HG03378 (cell line): Measurements from ENCODE around the gene SRC.
A peak's percentile ranks its signal among the peaks of the same experiment; 100 is the strongest.

Source experiments
- ATAC-seq: cut with Tn5 transposase; IDR thresholded peaks from one replicate; pipeline ENCODE4 v1.9.1; 2021; ENCODE audit warnings: mild to moderate bottlenecking, moderate library complexity; ENCODE audit not compliant: unreplicated experiment

The SRC gene

DNA sequence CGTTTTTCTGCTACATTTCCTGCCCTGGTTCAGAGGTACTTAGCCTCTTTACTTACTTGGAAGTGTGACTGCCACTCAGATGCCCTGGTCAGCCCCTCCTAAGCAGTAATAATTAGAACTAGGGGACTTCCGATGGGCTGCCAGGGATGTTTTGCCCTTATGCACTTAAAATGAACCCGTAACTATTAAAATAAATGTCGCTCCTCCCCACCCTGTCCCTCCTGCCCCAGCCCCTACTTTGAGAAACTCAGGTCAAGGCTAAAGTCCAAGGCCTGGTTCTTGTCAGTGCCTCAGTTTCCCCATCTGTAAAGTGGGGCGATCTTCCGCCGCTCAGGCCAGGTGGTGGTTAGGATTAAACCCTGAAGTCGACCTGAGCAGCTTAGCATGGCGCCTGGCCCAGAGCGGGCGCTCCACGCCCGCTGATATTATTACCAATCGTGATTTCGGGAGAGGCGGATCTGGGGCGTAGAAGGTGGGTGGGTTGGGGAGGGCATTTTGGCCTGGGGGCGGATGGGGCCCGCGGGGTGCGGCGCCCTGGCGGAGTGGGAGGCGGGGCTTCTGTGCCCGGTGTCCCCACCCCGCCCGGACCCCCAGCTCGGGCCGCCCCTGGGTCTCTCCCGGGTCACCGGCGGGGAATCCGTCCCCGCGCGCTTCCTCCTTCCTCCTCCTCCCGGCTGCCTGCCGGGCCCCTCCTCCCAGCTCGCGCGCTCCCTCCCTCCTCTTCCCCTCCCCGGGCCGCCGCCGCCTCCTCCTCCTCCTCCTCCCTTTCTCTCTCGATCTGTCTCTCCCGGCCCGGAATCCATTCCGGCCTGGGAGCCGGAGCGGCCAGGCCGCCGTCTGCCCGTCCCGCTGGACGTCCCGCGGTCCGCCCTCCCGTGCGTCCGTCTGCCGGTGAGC, at the start of gene SRC:
TSS of gene SRC (plus strand) at position 802 of the 897 bp plus-strand sequence. CDS start 38,014 bp downstream, outside the sequence.
- no peak for ATAC-seq

DNA sequence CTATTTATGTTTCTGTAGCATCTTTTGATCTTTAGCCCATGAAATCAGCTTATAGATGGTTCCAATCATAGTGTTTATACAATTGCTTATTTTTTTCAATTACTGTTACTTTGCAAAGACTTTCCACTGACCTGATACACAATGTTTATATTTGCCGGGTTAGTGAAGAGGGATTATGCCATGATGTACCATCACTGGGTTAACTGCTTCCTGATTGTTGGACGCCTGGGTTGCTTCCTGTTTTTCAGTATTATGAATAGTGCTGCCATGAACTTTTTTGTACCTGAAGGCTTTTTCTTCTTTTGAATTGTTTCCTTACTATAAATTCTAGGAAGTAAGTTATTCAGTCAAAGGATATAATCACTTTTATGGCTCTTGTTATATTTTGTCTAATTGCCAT, 49.6 kb upstream of the SRC start:
- ATAC-seq: no peak

- no peak for ATAC-seq
Measured at GRCh38 chr20:37297066-37297736, 48.7 kb upstream of the SRC start.

DNA sequence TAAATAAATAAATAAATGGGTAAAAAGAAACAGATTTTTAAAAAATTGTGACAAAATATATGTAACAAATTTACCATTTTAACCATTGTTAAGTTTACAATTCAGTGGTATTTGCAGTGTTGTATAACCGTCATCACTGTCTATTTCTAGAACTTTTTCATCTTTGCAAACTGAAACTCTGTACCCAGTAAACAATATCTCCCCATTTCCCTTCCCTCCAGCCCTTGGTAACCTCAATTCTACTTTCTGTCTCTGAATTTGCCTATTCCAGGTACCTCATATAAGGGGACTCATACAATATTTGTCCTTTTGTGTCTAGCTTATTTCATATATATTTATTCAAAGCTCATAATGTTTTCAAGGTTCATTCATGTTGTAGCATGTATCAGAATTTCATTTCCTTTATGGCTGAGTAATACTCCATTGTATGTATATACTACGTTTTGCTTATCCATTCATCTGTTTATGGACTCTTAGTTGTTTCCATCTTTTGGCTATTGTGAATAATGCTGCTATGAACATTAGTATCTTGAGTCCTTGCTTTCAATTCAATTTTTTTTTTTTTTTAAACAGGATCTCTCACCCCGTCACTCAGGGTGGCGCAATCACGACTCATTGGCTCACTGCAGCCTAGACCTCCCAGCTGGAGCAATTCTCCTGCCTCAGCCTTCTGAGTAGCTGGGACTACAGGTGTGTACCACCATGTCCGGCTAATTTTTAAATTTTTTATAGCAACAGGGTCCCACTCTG, 47.6 kb upstream of the SRC start:
- ATAC-seq: no peak

DNA sequence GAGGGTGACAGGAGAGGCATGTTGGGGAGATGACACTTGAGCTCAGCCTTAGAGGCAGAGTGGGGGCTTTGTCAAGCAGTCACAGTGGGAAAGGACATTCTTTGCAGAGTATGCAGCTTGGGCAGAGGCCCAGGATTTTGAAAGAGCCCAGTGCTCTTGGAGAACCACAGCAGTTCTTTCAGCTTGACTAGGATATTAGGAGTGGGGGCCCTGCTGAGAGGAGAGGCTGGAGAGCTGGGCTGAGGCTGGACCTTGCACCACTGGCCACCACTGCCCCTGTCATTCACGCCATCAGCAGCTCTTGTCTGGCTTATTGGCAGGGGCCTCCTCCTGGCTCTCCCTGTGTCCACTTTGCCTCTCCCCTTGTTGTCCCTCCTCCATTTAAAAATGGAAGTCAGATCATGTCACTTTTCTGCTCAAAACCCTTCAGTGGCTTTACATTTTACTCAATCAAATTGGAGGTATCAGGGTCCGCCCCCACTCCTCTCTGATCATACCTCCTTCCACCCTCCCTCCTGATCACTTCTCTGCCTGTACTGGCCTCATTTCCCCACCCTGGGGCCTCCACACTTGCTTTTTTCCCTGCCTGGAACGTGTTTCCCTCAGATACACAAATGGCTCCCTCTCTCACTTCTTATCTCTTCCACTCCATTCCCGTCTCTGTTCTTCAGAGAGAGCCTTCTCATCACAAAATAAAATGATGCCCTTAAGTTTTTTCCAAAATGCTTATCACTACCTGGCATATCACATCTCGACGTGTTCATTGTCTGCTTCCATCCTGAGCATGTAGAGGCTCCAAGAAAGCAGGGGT, 46.0 kb upstream of the SRC start:
- ATAC-seq: no peak

- ATAC-seq: no peak
Measured at GRCh38 chr20:37301120-37301519, 44.8 kb upstream of the SRC start.

- no peak for ATAC-seq
Measured at GRCh38 chr20:37301558-37301957, 44.4 kb upstream of the SRC start.

DNA sequence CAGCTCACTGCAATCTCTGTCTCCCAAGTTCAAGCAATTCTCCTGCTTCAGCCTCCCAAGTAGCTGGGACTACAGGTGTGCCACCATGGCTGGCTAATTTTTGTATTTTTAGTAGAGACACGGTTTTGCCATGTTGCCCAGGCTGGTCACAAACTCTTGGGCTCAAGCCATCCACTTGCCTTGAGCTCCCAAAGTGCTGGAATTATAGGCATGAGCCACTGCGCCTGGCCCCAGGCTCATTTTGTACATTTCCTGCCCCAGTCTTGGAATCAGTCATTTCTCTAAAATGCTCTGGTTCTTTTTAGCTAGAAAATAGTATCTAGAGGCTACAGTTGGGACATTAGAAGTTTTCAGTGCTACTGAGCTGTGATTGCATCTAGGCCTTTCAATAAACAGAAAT, 43.0 kb upstream of the SRC start:
- ATAC-seq: no peak

- ATAC-seq: no peak
Measured at GRCh38 chr20:37303637-37304036, 42.3 kb upstream of the SRC start.

DNA sequence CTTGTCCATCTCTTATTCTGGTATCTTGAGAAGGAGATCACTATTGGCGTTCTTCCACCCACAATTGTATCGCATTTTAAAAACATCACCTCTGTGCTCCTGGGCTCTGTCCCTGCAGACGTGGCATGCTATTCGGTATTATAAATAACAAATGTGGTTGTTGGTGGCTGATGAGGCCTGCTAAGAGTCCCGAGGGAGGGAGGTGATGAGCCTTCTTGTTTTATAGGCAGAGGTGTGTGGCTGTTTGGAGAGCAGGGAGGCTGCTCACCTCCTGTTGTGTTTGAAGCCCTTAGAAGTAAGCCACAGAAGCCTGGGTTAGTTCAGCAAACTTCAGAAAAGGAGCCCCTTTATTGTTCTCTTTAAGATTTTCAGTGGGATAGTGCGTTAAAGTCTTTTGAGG, 40.9 kb upstream of the SRC start:
- no peak for ATAC-seq

DNA sequence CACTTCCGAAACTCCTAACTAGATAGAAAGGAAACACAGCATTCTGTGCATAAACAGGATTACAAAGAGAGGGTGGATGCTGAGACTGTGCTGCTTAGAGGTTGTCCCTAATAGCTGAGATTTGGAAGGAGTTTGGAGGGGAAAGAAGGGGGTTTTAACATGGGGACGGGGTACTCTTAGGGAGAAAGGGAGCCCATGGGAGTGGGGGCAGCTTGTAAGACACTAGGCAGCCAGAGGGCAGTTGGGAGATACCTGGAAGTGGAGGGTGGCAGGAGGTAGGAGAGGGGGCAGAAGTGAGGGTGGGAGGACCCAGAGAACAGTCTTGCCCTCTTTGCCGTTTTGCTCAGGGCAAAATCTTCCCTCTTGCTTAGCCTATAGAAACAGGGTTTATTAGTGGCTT, 40.1 kb upstream of the SRC start:
- no peak for ATAC-seq

DNA sequence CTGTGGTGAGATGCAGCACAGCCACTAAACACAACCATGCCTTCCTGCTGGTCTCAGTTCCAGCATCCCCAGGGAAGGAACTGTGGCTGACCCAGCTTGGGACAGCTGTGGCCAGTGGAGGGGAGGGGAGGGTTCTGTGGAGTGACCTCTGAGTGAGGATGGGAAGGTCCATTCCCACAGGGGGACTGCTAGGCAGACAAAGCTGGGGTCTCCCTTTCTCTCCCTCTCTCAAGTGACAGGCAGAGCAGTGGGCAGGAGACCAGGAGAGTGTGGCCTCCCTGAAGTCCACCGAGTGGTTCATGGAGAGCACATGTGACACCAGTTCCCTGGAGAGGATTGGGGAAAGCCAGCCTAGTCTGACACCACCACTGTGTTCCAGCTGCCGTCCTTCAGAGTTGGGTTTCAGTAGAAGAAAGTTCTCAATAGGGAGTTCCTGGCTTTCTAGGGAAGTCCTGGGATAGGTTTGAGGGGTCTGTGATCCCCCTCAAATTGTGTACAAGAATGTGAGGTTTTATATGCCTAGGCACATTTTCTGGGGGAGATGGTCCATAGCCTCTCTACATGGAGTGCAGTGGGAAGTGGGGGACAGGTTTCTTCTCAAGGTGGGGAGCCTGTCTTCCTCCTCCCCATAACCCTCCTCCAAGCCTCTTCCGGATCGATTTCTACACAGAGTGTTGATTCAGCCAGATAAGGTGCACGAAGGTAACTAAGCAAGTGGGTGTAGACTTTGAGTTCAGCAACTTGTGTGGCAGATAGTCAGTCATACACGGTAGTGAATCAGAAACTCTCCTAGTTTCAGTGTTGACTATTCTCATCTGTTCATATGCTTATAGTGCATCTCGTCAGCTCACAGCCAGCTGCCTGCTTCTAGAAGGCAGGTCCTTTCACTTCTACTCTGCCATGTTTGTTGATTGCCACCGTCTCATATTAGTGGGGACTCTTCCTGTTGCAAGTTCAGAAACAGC, 37.6 kb upstream of the SRC start:
- peak; percentile 82 for ATAC-seq

GRCh38 chr20:37309290-37309689, 36.6 kb upstream of the SRC start:
- no peak for ATAC-seq

- ATAC-seq: no peak
Measured at GRCh38 chr20:37309936-37310590, 35.9 kb upstream of the SRC start.

DNA sequence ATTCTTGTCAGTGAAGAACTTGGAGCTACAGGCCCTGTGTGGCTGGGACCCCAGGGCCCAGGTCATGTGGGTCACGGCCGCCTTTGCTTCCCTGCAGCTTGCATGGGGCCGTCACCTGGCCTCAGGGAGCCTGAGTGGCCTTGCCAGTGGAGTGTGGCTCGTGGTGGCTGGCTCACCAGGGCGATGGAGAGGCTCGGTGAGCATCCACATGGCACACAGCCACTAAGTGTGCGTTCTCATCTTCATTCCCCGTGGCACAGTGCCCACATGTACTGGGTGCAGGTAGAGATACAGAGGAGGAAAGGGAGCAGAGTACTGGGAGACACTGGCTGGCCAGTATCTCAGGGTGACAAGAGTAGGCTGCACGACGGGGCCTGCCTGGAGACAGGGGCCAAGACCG, 35.0 kb upstream of the SRC start:
- no peak for ATAC-seq

GRCh38 chr20:37311710-37312355, 34.1 kb upstream of the SRC start:
- no peak for ATAC-seq

DNA sequence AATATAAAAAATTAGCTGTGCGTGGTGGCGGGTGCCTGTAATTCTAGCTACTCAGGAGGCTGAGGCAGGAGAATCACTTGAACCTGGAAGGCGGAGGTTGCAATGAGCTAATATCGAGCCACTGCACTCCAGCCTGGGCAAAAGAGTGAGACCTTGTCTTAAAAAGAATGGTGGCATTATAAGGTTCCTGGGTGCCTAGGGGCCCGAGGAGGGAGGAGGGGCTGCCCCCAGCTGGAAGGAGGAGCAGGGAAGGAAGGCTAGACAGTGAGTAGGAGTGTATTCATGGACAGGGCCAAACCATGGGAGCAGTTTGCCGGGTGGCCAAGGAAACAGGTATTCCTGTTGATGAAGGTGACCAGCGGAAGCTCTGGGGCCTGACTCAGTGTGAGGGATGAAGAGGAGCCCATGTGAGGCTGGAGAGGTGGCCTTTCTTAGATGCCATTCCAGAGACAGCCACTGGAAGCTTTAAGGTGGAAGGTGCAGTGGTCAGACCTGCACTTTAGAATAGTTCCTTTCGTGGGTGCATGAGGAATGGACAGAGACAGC, 32.3 kb upstream of the SRC start:
- ATAC-seq: no peak

GRCh38 chr20:37314099-37314498, 31.8 kb upstream of the SRC start:
- ATAC-seq: no peak
